HepG2 (cell line): ENCODE results near the gene GALNT10. TPM values are rescaled to one million over a fixed set of nuclear protein-coding genes. Genes with fewer than 3 reads are reported as not detected.

ENCODE experiments used
- BORCS8-MEF2B ChIP-seq: sonication (generic); formaldehyde crosslinking; IDR thresholded peaks from 2 replicates; pipeline ENCODE4 v1.8.0; 2022; ENCODE audit warnings: mild to moderate bottlenecking, missing genetic modification reagents
- CREM ChIP-seq, 2 experiments: sonication (generic) in 1 of 2; formaldehyde crosslinking in 1 of 2; IDR thresholded peaks; 2 replicates each; pipeline versions ENCODE4 v1.4.0 to v1.6.1; 2016 to 2020; ENCODE audit warnings: antibody characterized with exemption in 1 of 2, mild to moderate bottlenecking in 1 of 2, missing genetic modification reagents in 1 of 2
- DMAP1 ChIP-seq: IDR thresholded peaks from 2 replicates; pipeline ENCODE4 v1.6.1; 2016
- FOXP4 ChIP-seq: sonication (generic); formaldehyde crosslinking; IDR thresholded peaks from 2 replicates; pipeline ENCODE4 v1.4.0; 2020; ENCODE audit warnings: missing genetic modification reagents
- MYNN ChIP-seq: sonication (generic); formaldehyde crosslinking; IDR thresholded peaks from 2 replicates; pipeline ENCODE4 v1.4.0; 2020; ENCODE audit warnings: mild to moderate bottlenecking, low read depth, missing genetic modification reagents
- RBM22 ChIP-seq: fragments of 200-400 bp; formaldehyde crosslinking; optimal IDR thresholded peaks from 2 replicates; pipeline ENCODE3; 2017; ENCODE audit warnings: mild to moderate bottlenecking, low read length, moderate library complexity
- RXRA ChIP-seq: sonication (generic); formaldehyde crosslinking; IDR thresholded peaks from 2 replicates; pipeline ENCODE4 v1.5.1; 2020; ENCODE audit warnings: missing genetic modification reagents
- ZNF646 ChIP-seq: sonication (generic); formaldehyde crosslinking; IDR thresholded peaks from 2 replicates; pipeline ENCODE4 v1.9.0; 2021; ENCODE audit warnings: mild to moderate bottlenecking, missing genetic modification reagents
- polyA plus RNA-seq, 8 experiments: library from polyadenylated mRNA; depleted of rRNA in 3 of 8; stranded (reverse) in 7 of 8; unstranded in 1 of 8; fragments of >200 nt; fragmentation: Illumina TruSeq in 4 of 8; extraction: Trizol in 4 of 8; gene quantifications; 2 replicates each; pipeline versions ENCODE4 v1.2.1 to v1.2.3, GENCODE V29; 2011 to 2016; ENCODE audit warnings: low read depth in 4 of 8, missing spikeins in 1 of 8, mixed read lengths in 1 of 8; ENCODE audit not compliant: insufficient read depth in 1 of 8
- total RNA-seq, 5 experiments: library from RNA; depleted of rRNA; stranded (reverse); fragments of >200 nt; fragmentation: Illumina TruSeq; extraction: Trizol; gene quantifications; 2 replicates each; pipeline ENCODE4 v1.2.3, GENCODE V29; 2016; ENCODE audit warnings: low read depth in 1 of 5
- TF ChIP-seq, protein P1 (sequence below): sonication (generic); formaldehyde crosslinking; conservative IDR thresholded peaks from 2 replicates; pipeline ENCODE4 v1.4.0; 2020; ENCODE audit warnings: mild to moderate bottlenecking, missing genetic modification reagents, moderate library complexity
- TF ChIP-seq, protein P2 (sequence below): sonication (generic); formaldehyde crosslinking; conservative IDR thresholded peaks from 2 replicates; pipeline ENCODE4 v1.8.0; 2022; ENCODE audit warnings: low read depth, missing genetic modification reagents
- TF ChIP-seq, protein P3 (sequence below): IDR thresholded peaks from 2 replicates; pipeline ENCODE4 v1.4.0; 2020; ENCODE audit warnings: mild to moderate bottlenecking, missing genetic modification reagents

Gene GALNT10
- total and polyA plus RNA-seq, 2 of the 13 experiments (the other 11 are each of a cell fraction or from before 2014, with no cell fraction given) = 8.1 to 11.2 TPM

- TF ChIP-seq FOXP4 (CRISPR knock-in tag) (0 out of 2 replicates have a peak, but pooled peaks have one; percentile 19), RBM22 (no peak), MYNN (CRISPR knock-in tag) (no peak), ZNF646 (CRISPR knock-in tag) (no peak), DMAP1 (CRISPR knock-in tag) (no peak), BORCS8-MEF2B (no peak), RXRA (CRISPR knock-in tag) (no peak), CREM (IDR thresholded peaks at IDR 0.05) (no peak), CREM (CRISPR knock-in tag; IDR thresholded peaks at IDR 0.05) (no peak)
- TF ChIP-seq, protein P1, sequence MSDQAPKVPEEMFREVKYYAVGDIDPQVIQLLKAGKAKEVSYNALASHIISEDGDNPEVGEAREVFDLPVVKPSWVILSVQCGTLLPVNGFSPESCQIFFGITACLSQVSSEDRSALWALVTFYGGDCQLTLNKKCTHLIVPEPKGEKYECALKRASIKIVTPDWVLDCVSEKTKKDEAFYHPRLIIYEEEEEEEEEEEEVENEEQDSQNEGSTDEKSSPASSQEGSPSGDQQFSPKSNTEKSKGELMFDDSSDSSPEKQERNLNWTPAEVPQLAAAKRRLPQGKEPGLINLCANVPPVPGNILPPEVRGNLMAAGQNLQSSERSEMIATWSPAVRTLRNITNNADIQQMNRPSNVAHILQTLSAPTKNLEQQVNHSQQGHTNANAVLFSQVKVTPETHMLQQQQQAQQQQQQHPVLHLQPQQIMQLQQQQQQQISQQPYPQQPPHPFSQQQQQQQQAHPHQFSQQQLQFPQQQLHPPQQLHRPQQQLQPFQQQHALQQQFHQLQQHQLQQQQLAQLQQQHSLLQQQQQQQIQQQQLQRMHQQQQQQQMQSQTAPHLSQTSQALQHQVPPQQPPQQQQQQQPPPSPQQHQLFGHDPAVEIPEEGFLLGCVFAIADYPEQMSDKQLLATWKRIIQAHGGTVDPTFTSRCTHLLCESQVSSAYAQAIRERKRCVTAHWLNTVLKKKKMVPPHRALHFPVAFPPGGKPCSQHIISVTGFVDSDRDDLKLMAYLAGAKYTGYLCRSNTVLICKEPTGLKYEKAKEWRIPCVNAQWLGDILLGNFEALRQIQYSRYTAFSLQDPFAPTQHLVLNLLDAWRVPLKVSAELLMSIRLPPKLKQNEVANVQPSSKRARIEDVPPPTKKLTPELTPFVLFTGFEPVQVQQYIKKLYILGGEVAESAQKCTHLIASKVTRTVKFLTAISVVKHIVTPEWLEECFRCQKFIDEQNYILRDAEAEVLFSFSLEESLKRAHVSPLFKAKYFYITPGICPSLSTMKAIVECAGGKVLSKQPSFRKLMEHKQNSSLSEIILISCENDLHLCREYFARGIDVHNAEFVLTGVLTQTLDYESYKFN (CRISPR knock-in tag) = 0 out of 2 replicates have a peak, but pooled peaks have one; percentile 27
- TF ChIP-seq, protein P2, sequence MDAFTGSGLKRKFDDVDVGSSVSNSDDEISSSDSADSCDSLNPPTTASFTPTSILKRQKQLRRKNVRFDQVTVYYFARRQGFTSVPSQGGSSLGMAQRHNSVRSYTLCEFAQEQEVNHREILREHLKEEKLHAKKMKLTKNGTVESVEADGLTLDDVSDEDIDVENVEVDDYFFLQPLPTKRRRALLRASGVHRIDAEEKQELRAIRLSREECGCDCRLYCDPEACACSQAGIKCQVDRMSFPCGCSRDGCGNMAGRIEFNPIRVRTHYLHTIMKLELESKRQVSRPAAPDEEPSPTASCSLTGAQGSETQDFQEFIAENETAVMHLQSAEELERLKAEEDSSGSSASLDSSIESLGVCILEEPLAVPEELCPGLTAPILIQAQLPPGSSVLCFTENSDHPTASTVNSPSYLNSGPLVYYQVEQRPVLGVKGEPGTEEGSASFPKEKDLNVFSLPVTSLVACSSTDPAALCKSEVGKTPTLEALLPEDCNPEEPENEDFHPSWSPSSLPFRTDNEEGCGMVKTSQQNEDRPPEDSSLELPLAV (CRISPR knock-in tag) = no peak
- TF ChIP-seq, protein P3, sequence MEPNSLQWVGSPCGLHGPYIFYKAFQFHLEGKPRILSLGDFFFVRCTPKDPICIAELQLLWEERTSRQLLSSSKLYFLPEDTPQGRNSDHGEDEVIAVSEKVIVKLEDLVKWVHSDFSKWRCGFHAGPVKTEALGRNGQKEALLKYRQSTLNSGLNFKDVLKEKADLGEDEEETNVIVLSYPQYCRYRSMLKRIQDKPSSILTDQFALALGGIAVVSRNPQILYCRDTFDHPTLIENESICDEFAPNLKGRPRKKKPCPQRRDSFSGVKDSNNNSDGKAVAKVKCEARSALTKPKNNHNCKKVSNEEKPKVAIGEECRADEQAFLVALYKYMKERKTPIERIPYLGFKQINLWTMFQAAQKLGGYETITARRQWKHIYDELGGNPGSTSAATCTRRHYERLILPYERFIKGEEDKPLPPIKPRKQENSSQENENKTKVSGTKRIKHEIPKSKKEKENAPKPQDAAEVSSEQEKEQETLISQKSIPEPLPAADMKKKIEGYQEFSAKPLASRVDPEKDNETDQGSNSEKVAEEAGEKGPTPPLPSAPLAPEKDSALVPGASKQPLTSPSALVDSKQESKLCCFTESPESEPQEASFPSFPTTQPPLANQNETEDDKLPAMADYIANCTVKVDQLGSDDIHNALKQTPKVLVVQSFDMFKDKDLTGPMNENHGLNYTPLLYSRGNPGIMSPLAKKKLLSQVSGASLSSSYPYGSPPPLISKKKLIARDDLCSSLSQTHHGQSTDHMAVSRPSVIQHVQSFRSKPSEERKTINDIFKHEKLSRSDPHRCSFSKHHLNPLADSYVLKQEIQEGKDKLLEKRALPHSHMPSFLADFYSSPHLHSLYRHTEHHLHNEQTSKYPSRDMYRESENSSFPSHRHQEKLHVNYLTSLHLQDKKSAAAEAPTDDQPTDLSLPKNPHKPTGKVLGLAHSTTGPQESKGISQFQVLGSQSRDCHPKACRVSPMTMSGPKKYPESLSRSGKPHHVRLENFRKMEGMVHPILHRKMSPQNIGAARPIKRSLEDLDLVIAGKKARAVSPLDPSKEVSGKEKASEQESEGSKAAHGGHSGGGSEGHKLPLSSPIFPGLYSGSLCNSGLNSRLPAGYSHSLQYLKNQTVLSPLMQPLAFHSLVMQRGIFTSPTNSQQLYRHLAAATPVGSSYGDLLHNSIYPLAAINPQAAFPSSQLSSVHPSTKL (CRISPR knock-in tag) = peak; percentile 64
Measured at GRCh38 chr5:154287136-154287535, 96.6 kb downstream of the GALNT10 start (continued).
